HuH-7.5 (cell line): Measurements from ENCODE around the gene ASB6.

ENCODE experiments used
- DNase-seq: peaks from one replicate; pipeline ENCODE4 v3.0.0; 2011; ENCODE audit warnings: low spot score

ASB6 gene

DNA sequence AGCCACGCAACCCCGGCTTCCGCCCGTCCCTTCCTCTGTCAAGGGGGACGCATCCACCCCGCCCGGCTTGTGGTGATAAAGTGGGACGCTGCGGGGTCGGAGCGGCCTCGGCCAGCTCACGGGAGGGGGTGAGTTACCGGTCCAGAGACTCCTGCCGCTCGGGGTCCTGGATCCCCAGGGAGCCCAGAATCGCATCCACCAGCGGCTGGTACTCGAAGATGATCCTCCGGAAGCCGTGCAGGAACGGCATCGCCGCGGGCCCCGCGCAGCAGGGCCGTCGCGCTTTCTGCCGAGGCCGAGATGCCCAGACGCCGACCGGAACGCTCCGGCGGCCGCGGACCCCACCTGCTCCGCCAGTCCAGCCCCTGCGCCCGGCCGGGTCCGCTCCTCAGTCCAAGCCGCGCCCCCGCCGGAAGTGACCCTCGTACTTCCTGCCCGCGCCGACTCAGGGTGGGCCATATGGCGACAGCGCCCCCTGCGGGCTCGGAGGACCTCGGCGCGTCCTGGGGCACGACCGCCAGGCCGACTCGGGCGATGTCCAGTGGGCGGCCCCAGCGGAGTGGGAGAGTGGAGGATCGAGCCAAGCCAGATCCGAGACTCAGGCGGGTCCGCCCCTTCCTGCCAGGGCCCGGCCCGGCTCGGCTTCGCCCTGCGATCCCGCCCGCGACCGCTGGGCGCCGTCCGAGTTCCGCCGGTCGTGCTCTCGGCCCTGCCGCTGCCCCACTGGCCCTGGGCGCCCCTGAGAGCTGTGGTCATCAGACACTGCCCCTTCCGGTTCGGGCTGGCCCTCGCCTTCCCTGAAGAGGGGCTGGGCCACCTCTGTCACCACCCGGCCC lies at the start of gene ASB6:
Gene ASB6, minus strand, starts transcription at position 402 of the 836 bp plus-strand sequence. Its CDS starts 152 bp downstream, at position 250.
- DNase-seq = peak; percentile 99

- no peak for DNase-seq
Measured at GRCh38 chr9:129688285-129689043, 46.5 kb upstream of the ASB6 start.

- no peak for DNase-seq
Measured at GRCh38 chr9:129687391-129687790, 45.4 kb upstream of the ASB6 start.

DNA sequence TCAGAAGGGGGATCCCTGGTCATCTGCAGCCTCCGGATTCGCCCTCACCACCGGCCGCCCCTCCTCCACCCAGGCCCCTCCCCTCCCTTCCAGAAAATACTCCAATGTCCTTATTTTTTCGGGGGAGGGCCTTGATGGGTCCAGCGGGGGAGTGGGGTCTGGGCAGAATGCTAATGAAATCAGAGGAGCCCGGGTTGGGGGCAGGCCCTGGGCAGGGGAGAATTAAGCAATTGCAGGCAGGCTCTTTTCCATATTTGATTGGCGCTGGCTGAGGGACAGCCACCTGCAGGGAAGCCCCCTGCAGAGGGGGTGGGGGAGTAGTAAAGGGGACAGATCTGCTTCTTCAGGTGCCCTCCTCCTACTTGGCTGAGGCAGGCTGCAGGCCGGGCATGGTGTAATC lies 44.8 kb upstream of the ASB6 start:
- no peak for DNase-seq

GRCh38 chr9:129685933-129686259 lies 43.9 kb upstream of the ASB6 start:
- DNase-seq = no peak

DNA sequence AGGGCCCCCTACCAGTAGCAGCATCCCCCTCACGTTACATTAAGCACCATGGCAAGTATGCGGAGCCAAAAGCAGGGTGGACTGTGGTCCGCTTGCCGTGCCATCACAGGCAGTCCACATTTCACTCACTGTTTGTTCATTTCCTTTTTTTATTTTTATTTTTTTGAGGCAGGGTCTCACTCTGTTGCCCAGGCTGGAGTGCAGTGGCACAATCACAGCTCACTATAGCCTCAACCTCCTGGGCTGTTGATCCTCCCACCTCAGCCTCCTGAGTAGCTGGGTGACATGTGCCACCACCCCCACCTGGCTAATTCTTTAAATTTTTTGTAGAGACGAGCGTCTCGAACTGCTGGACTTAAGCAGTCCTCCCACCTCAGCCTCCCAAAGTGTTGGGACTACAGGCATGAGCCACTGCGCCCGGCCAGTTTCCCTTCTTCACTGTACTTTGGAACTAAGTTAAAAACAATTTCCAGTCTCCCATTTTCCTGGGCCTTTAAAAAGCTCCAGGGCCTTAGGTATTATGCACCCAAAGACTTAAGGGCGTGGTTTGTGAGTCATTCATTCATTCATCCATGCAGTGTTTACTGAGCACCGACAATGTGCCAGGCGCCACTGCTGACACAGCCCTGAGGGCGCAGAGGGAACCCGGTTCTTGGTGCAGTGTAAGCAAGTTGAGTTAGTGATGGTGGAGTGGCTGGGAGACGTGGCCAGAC lies 43.4 kb upstream of the ASB6 start:
- DNase-seq = no peak

GRCh38 chr9:129682381-129682780 lies 40.4 kb upstream of the ASB6 start:
- no peak for DNase-seq

DNA sequence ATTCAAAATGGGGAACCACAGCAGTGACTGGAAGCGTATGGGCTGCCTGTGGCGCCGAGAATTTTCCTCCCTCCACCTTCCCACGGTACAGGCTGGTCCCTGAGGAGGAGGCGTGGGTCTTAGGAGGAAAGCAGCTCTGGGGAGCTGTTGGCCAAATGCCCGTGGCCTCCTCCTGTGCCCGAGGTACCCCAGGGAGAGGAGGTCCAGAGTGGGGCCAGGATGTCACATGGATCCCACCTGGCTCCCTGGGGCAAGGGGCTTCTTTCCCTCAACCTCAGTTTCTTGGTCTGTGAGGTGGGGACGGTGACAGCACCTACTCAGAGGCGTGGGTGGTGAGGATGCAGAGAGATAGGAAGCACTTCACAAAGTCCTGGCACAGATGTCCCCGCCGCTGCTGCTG lies 40.0 kb upstream of the ASB6 start:
- no peak for DNase-seq

DNA sequence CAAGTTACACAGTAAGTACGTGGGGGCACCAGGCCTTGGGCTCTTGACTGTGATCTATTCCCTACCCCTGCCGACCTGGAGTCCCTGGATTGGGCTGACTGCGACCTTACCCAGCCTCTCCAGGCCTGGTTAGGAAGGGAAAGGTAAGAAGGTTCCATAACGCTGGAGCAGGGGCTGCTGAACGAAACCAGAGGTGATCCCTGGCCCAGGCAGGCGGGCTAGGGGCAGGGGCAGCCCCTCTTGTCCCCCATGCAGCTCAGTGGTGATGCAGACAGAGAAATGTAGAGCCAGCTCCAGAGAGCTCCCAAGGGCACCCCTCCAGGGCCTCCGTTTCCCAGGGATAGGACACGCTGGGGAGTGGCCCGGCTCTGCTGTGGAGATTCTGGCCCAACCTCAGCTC lies 37.6 kb upstream of the ASB6 start:
- DNase-seq = no peak

DNA sequence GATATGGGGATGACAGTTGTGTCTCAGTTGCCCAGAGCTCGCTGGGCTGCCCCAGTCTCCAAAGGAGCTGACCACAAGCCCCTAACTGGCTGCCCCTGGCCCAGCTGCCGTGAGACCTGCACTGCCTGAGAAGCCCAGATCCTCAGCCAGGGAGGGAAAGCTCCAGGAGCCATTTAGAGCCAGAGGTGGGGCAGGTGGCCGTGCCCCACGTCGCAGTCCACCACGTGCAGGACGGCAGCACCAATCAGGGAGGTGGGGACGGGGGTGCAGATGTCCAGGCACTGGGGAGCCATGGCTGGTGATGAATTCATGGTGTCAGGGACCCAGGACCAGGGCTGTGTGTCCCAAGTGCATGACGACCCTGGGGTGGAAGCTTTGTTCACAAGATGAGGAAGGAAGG lies 36.9 kb upstream of the ASB6 start:
- DNase-seq = no peak

- no peak for DNase-seq
Measured at GRCh38 chr9:129677456-129677855, 35.5 kb upstream of the ASB6 start.

- no peak for DNase-seq
Measured at GRCh38 chr9:129676975-129677374, 35.0 kb upstream of the ASB6 start.

GRCh38 chr9:129676287-129676686 lies 34.3 kb upstream of the ASB6 start:
- no peak for DNase-seq

GRCh38 chr9:129675620-129676019 lies 33.7 kb upstream of the ASB6 start:
- DNase-seq = no peak

DNA sequence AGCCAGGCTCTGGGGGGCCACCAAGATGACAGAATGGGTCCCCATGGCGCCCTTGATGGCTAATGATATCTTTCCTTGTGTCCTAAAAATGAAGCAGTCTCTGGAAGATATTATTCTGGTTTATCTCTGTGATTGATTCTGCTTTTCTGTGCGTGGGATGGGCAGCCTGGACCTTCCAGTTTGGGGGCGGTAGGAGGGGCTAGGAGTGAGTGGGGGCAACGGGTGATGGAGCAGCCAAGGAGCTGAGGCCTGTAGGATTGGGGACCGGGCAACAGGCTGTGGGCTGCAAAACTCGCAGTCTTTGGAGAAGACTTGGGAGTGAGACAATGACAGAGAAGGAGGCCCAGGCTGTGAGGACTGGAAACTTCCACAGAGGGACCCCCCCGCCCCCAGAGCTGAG lies 32.3 kb upstream of the ASB6 start:
- DNase-seq = no peak

DNA sequence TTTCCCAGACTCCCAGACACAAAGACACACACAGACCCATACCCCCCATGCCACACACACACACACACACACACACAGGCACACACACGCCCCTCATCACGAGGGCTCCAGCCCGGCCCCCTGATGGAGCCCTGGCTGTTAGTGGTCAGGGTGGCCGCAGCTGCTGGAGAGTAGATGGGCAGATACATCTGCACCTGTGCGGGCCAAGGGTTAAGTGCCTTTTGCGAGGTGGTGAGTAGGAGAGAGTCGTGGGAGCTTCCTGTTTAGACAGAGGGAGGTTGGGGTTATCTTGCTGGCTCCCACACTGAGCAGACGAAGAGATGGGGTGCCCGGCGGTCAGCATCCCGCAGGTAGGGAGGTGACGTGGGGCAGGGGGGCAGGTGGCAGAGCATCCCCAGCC lies 31.7 kb upstream of the ASB6 start:
- no peak for DNase-seq

- DNase-seq = no peak
Measured at GRCh38 chr9:129672702-129673101, 30.8 kb upstream of the ASB6 start.

DNA sequence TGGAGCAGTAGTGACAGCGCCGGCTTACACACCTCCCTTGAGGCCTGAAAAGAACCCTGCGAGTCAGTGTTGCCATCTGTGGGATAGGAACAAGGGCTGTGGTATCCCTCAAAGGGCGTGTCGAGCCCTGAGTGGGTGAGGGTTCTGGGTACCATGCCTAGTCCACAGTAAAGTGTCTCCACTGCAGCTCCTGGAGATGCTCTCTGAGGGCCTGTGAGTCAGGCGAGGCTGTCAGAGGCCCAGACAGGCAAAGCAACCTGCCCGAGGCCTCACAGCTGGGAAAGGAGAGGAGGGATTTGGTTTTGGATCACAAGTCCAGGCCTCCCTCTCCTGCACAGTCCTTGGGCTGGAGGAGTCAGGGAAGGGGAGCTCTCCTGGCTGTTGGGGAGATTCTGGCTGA lies 29.6 kb upstream of the ASB6 start:
- DNase-seq = no peak

DNA sequence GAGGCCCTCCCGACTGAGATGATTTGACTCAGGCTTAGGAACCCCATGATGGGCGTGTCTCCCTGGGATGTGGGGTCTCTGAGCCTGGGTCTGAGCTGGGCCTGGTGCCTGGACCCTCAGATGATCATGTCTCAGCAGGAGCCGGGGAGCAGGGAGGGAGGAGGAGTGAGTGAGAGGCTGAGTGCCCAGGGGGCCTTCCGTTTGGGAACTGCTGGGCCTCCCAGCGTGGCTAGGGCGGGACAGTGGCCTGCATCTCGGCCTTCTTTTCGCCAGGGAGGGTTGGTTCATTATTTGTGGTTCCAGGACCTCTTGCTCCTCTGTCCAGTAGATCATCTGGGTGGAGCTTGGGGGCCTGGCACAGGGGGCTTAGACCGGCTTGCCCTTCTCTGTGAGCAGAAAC lies 29.1 kb upstream of the ASB6 start:
- no peak for DNase-seq

- DNase-seq = no peak
Measured at GRCh38 chr9:129669946-129670345, 28.0 kb upstream of the ASB6 start.

DNA sequence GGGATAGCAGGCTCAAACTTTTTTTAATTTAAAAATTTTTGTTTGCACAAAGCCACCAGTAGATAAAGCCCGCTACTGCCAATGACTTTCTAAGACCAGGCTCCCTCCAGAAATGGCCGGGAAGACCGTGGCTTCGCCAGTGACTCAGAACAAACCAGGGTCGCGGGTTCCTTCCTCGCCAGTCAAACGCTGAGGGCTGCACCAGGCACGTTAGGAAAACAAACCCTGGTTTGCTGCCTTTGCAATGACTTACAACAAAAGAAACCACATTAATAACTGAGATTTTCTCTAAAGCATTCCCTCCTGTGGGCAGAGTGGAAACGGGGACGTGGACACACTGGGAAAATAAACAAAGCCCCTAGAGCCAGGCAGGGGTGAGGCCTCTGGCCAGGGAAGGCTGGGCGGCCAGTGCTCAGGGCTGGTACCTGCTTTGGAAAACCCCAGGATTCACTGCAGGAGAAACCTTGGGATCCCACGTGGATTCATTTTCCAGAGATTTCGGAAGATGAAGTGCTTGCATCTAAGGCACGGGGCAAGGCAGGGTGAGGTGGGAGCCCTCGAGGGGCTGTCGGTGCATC lies 27.3 kb upstream of the ASB6 start:
- DNase-seq = no peak

DNA sequence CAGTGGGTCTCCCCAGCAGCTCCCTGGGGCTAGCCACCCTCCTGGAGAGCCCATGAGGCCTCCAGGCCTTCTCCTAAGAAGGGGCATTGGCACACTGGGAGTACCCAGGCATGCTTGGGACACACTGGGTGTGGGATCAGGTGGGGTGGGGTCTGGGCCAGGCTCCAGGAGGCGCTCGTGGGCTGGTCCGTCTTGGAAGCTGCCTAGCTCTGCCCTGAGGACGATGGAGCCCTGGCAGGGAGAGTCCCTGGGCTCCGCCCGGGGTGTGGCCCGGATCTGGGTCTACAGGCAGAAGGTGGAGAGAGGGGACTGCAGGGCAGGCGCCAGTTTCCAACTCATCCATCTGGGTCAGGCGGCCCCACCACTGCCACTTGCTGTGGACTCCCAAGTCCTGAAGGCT lies 25.9 kb upstream of the ASB6 start:
- DNase-seq = no peak

- DNase-seq = no peak
Measured at GRCh38 chr9:129667378-129667777, 25.4 kb upstream of the ASB6 start.
